HAP-1 (cell line): ENCODE results near the gene GOLGA6L22.
"Not testable (repeated sequence)": the region's sequence is repeated elsewhere in the genome, so short reads cannot be mapped to it uniquely, and the experiment has no call there.

ENCODE experiments used
- DNase-seq, 2 experiments: peaks; one replicate each; pipeline ENCODE4 v3.0.0-alpha.2; 2016 to 2020; ENCODE audit warnings: low spot score in 2 of 2
- H3K27me3 ChIP-seq: fragments of 250-450 bp; sonication (Bioruptor Pico); 2 replicates; pipeline ENCODE4 v1.5.1; 2020; ENCODE audit warnings: low read depth, mild to moderate bottlenecking, moderate library complexity
- H3K36me3 ChIP-seq: fragments of 250-450 bp; sonication (Bioruptor Pico); replicated peaks from 2 replicates; pipeline ENCODE4 v1.5.1; 2020; ENCODE audit warnings: mild to moderate bottlenecking
- H3K4me1 ChIP-seq: fragments of 250-450 bp; sonication (Bioruptor Pico); 2 replicates; pipeline ENCODE4 v1.5.1; 2020; ENCODE audit warnings: mild to moderate bottlenecking
- H3K4me3 ChIP-seq: fragments of 250-450 bp; sonication (Bioruptor Pico); 2 replicates; pipeline ENCODE4 v1.5.1; 2020; ENCODE audit warnings: mild to moderate bottlenecking, moderate library complexity
- H3K9me3 ChIP-seq: fragments of 250-450 bp; sonication (Bioruptor Pico); 2 replicates; pipeline ENCODE4 v1.5.1; 2020; ENCODE audit warnings: mild to moderate bottlenecking, moderate library complexity
- in situ Hi-C: fragments of 300-500 bp; cut with MboI; formaldehyde crosslinking; loops from 3 replicates; pipeline ENCODE4 v1.14.3; 2020; ENCODE audit warnings: low sequenced_read_pairs, inconsistent platforms, mixed read lengths

GOLGA6L22 gene

GRCh38 chr15:22458603-22459002 lies at the start of gene GOLGA6L22:
Gene GOLGA6L22 (plus strand): TSS chr15:22458903. CDS start chr15:22458994, 91 bp downstream.
- H3K36me3 ChIP-seq, H3K4me1 ChIP-seq, in situ Hi-C loops, H3K27me3 ChIP-seq, DNase-seq, H3K4me3 ChIP-seq, H3K9me3 ChIP-seq: not testable (repeated sequence)

DNA sequence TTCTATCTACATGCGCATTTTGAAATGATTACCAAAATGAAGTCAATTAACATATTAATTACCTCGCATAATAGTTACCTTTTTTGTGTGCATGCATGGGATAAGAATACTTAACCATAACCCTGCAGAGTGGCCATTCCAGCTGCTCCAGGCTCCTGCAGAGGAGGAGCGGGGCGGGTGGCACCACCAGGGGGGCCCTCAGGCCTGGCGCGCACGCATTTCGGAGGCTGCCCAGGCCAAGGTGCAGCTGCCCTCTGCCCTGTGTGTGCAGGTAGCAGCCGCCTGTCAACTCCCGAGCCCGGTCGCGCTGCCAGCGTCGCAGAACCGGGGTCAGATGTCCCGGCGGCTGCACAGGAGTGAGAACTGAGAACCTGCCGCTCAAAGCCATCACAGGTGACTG lies 41.4 kb upstream of the GOLGA6L22 start:
- in situ Hi-C loops, H3K27me3 ChIP-seq, DNase-seq, H3K36me3 ChIP-seq, H3K9me3 ChIP-seq, H3K4me1 ChIP-seq, H3K4me3 ChIP-seq: not testable (repeated sequence)

GRCh38 chr15:22417795-22418194 lies 40.9 kb upstream of the GOLGA6L22 start:
- H3K27me3 ChIP-seq, DNase-seq, H3K4me3 ChIP-seq, H3K4me1 ChIP-seq, in situ Hi-C loops, H3K9me3 ChIP-seq, H3K36me3 ChIP-seq: not testable (repeated sequence)

DNA sequence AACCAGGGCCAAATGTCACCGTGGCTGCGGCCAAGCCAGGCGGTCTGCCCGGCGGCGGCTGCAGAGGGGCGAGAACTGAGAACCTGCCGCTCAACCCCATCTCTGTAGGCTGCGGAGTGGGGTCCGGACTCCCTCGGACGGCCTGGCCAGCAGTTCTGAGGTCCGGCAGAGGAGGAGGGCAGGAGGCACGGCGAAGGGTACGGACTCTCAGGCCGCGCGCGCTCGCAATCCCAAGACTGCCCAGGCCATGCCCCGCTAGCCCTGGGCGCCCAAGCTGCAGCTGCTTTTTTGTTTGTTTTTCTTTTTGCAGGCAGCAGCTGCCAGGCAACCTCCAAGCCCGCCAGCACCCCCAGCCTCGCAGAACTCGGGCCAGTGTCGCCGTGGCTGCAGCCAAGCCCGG lies 40.5 kb upstream of the GOLGA6L22 start:
- H3K36me3 ChIP-seq, H3K9me3 ChIP-seq, DNase-seq, H3K4me3 ChIP-seq, H3K27me3 ChIP-seq, H3K4me1 ChIP-seq, in situ Hi-C loops: not testable (repeated sequence)

DNA sequence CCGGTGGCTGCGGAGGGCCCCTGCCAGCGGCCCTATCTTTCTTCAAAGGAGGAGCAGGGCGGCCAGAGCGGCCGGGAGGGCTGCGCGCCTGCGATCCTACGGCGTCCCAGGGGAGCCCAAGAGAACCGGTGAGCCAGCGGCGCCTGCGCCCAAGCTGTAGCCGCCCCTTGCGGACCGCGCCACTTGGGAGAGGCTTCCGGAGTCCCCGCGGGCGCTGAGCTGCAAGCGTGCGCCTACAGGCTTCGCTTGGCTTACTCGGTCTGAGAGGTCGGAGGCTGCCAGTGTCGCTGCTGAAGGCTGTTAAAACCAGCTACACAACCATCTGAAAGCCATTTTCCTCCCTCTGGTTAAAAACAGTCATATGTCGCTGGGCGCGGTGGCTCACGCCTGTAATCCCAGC lies 40.0 kb upstream of the GOLGA6L22 start:
- H3K9me3 ChIP-seq, in situ Hi-C loops, H3K4me1 ChIP-seq, DNase-seq, H3K4me3 ChIP-seq, H3K36me3 ChIP-seq, H3K27me3 ChIP-seq: not testable (repeated sequence)

GRCh38 chr15:22420340-22420739 lies 38.4 kb upstream of the GOLGA6L22 start:
- H3K9me3 ChIP-seq, in situ Hi-C loops: not testable (repeated sequence)

DNA sequence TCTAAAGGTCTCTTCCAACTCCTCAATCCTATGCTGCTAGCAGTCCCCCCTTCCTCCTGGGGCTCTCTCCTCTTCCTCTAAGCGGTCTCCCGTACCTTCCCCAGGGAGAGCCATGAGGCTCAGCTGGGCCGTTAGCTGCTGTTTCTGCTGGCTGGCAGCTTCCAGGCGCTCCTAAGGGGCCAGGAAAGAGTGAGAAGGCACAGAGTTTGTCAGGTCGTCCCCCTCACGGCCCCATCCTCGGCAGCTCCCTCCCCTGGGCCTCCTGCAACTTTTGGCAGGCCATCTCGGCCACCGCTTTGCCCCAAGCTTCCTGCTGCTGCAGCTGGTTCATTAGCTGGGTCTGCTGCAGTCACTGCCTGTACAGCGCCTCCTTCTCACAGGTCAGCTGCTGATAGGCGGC lies 29.3 kb upstream of the GOLGA6L22 start:
- in situ Hi-C loops, H3K9me3 ChIP-seq, H3K4me1 ChIP-seq, H3K27me3 ChIP-seq, DNase-seq, H3K4me3 ChIP-seq, H3K36me3 ChIP-seq: not testable (repeated sequence)

More at GRCh38 chr15:22420340-22420739, 38.4 kb upstream of the GOLGA6L22 start:
- H3K27me3 ChIP-seq, H3K36me3 ChIP-seq, DNase-seq, H3K4me3 ChIP-seq, H3K4me1 ChIP-seq: not testable (repeated sequence)

- H3K36me3 ChIP-seq, H3K4me1 ChIP-seq, H3K27me3 ChIP-seq, H3K4me3 ChIP-seq, H3K9me3 ChIP-seq, in situ Hi-C loops, DNase-seq: not testable (repeated sequence)
These were observed 27.0 kb upstream of the GOLGA6L22 start for GRCh38 chr15:22431687-22432086.

DNA sequence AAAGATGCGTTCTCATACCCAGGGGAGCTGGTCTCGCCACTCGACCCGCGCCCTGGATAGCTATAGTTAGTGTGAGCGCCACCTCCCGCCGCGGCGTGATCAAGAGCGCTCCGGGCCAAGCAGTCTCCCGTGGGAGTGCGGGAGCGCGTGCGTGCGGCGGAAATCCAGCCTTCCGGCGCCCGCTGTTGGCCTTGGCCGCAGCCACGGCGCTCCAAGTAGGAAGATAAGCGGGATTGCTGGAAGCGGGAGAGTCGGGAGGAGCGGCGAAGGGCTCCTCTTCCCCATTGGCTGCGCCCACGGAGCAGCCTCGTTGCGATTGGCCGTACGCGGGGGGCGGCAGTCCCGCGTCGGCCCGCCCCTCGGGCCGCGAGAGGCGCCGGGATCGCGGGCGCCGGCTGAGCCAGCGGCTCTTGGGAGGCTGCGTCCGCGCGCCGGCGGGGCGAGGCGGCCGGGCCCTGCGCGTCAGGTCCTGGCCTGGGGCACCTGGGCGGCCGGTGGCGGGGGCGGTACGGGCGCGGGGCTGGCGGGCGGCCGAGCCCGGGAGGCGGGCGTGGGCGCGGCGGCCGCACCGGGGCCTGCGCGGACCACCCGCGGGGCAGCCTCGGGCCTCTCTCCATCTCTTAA lies 35.9 kb downstream of the GOLGA6L22 start:
- H3K36me3 ChIP-seq, H3K4me1 ChIP-seq, in situ Hi-C loops, H3K27me3 ChIP-seq, H3K4me3 ChIP-seq, H3K9me3 ChIP-seq: not testable (repeated sequence)
- DNase-seq: peak in 1 of 2 experiments; percentile 34

DNA sequence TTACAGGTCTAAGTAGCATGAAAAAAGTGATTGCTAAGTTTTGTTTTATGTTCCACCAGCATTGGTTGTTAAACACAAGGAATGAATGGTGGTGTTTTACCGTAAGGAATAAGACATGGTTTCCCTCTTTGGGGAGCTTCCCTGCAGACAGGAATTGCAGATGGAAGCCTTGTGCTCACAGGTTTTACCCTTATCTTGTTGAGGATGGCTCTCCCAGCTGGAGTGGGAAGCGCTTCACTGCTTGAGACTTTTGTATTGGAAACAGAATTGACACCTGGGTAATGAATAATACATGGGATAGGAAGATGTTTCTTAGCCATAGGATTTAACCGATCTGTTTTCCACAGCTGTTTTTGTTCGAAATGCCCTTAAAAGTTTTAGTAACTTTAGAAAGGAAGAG lies 38.5 kb downstream of the GOLGA6L22 start:
- H3K4me1 ChIP-seq, in situ Hi-C loops, H3K4me3 ChIP-seq, H3K27me3 ChIP-seq, H3K36me3 ChIP-seq, DNase-seq, H3K9me3 ChIP-seq: not testable (repeated sequence)

GRCh38 chr15:22498220-22498925 lies 39.7 kb downstream of the GOLGA6L22 start:
- H3K4me3 ChIP-seq, H3K4me1 ChIP-seq, H3K9me3 ChIP-seq, H3K36me3 ChIP-seq, H3K27me3 ChIP-seq, in situ Hi-C loops, DNase-seq: not testable (repeated sequence)

GRCh38 chr15:22502272-22502671 lies 43.6 kb downstream of the GOLGA6L22 start:
- H3K4me1 ChIP-seq, H3K9me3 ChIP-seq, H3K27me3 ChIP-seq, H3K4me3 ChIP-seq, H3K36me3 ChIP-seq, in situ Hi-C loops, DNase-seq: not testable (repeated sequence)

DNA sequence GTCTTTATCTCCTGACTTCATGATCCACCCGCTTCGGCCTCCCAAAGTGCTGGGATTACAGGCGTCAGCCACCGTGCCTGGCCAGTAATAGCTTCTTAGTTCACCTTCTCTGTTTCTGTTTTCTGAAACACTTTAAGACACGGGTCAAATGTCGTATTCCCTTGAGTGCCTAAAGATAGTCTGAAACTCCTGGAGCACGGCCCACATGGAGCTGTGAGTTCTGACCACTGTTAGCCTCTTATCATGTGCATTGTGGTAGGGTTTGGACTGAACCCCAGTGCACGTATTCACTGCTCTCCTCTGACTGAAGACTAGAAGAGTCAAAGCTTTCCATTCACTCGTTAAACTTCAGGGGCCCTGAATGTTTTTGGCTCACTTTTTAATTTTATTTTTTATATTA lies 48.3 kb downstream of the GOLGA6L22 start:
- H3K9me3 ChIP-seq, H3K36me3 ChIP-seq, DNase-seq, in situ Hi-C loops, H3K4me3 ChIP-seq, H3K4me1 ChIP-seq, H3K27me3 ChIP-seq: not testable (repeated sequence)

GRCh38 chr15:22516140-22516539 lies 57.4 kb downstream of the GOLGA6L22 start:
- H3K4me3 ChIP-seq, in situ Hi-C loops, H3K9me3 ChIP-seq, H3K27me3 ChIP-seq, DNase-seq, H3K36me3 ChIP-seq, H3K4me1 ChIP-seq: not testable (repeated sequence)
